HG02852 (cell line): ENCODE measurements around the gene ADK.

Experiments used
- ATAC-seq: cut with Tn5 transposase; IDR thresholded peaks from one replicate; pipeline ENCODE4 v1.9.1; 2021; ENCODE audit warnings: mild to moderate bottlenecking, moderate library complexity; ENCODE audit not compliant: unreplicated experiment

The ADK gene

GRCh38 chr10:74231375-74231774 is 80.4 kb downstream of the ADK start:
- no peak for ATAC-seq

- ATAC-seq = no peak
Observed at GRCh38 chr10:74233281-74233680, 82.3 kb downstream of the ADK start.

GRCh38 chr10:74234569-74234968 is 83.5 kb downstream of the ADK start:
- ATAC-seq = no peak

- ATAC-seq = no peak
Observed at GRCh38 chr10:74238031-74238431, 87.0 kb downstream of the ADK start.

- ATAC-seq = no peak
Observed at GRCh38 chr10:74238516-74238915, 87.5 kb downstream of the ADK start.

GRCh38 chr10:74243067-74243466 is 92.0 kb downstream of the ADK start:
- no peak for ATAC-seq

GRCh38 chr10:74244097-74244685 is 93.2 kb downstream of the ADK start:
- no peak for ATAC-seq

- no peak for ATAC-seq
Observed at GRCh38 chr10:74244807-74245206, 93.8 kb downstream of the ADK start.

- ATAC-seq = no peak
Observed at GRCh38 chr10:74246495-74246894, 95.5 kb downstream of the ADK start.

GRCh38 chr10:74249865-74250264 is 98.8 kb downstream of the ADK start:
- no peak for ATAC-seq

- ATAC-seq = no peak
Observed at GRCh38 chr10:74255214-74255613, 104.2 kb downstream of the ADK start.

- no peak for ATAC-seq
Observed at GRCh38 chr10:74255888-74256357, 104.9 kb downstream of the ADK start.

GRCh38 chr10:74262856-74263255 is 111.8 kb downstream of the ADK start:
- ATAC-seq = no peak

- ATAC-seq = no peak
Observed at GRCh38 chr10:74263996-74264395, 113.0 kb downstream of the ADK start.

GRCh38 chr10:74272288-74272687 is 121.3 kb downstream of the ADK start:
- no peak for ATAC-seq

- no peak for ATAC-seq
Observed at GRCh38 chr10:74275755-74276290, 124.8 kb downstream of the ADK start.

- ATAC-seq = no peak
Observed at GRCh38 chr10:74276416-74276815, 125.4 kb downstream of the ADK start.

GRCh38 chr10:74282151-74282847 is 131.3 kb downstream of the ADK start:
- ATAC-seq = no peak

GRCh38 chr10:74282848-74283210 is 131.8 kb downstream of the ADK start:
- no peak for ATAC-seq

GRCh38 chr10:74289188-74289587 is 138.2 kb downstream of the ADK start:
- ATAC-seq = no peak

GRCh38 chr10:74289951-74290350 is 138.9 kb downstream of the ADK start:
- no peak for ATAC-seq

- ATAC-seq = no peak
Observed at GRCh38 chr10:74290708-74291107, 139.7 kb downstream of the ADK start.
